ENCODE measurements around the gene SSH2. TPM values are rescaled to one million over a fixed set of nuclear protein-coding genes. Genes with fewer than 3 reads are reported as not detected.

The SSH2 gene
- total and polyA plus RNA-seq, 4 donors = 7.5 to 14.1 (median 11.2) TPM

GRCh38 chr17:29629839-29630238 is 300.2 kb downstream of the SSH2 start (continued):
- no peak for TF ChIP-seq CTCF (IDR thresholded peaks at IDR 0.05; ENCODE audit: low read depth, low read length, missing input control)
- TF ChIP-seq HNF4G (IDR thresholded peaks at IDR 0.05) = no peak
- TF ChIP-seq RXRA (IDR thresholded peaks at IDR 0.05) = no peak
- TF ChIP-seq NR2F2 (IDR thresholded peaks at IDR 0.05) = no peak

GRCh38 chr17:29628644-29629043 is 301.4 kb downstream of the SSH2 start:
- WGBS = 89% methylated on average over 2 of the region's 2 CpGs
- Histone ChIP-seq H3K4me3 (ENCODE audit: low read depth in 1 of 3, low read length in 3 of 3) (no peak overlapping the region), H3K27me3 (ENCODE audit: control insufficient read depth in 4 of 4, insufficient read depth in 4 of 4, low read length in 3 of 4) (no peaks in the 10 kb centered on the region), H3K27ac (ENCODE audit: low read depth in 1 of 2, low read length in 2 of 2) (no peak overlapping the region), H3K4me1 (ENCODE audit: control insufficient read depth in 4 of 4, insufficient read depth in 4 of 4, low read length in 3 of 4) (no peaks in the 10 kb centered on the region), H3K9ac (ENCODE audit: low read depth in 1 of 2, low read length in 2 of 2) (no peak overlapping the region), H3K9me3 (ENCODE audit: control insufficient read depth in 4 of 4, low read length in 3 of 4) (no peaks in the 10 kb centered on the region), H3K36me3 (ENCODE audit: control insufficient read depth in 4 of 4, insufficient read depth in 3 of 4, low read depth in 1 of 4, low read length in 3 of 4) (peaks cover 8 to 16% (median 12%) of the 10 kb centered on the region in 4 donors)
- DNase-seq (ENCODE audit: low spot score) = no peak
- TF ChIP-seq CTCF (IDR thresholded peaks at IDR 0.05; ENCODE audit: low read depth, low read length, missing input control) (no peak), GABPA (IDR thresholded peaks at IDR 0.05 in 1 of 2, conservative IDR thresholded peaks at IDR 0.05 in 1 of 2) (no peak), FOXA2 (IDR thresholded peaks at IDR 0.05) (no peak), ZBTB33 (IDR thresholded peaks at IDR 0.05) (no peak), FOXA1 (IDR thresholded peaks at IDR 0.05) (no peak), MAX (IDR thresholded peaks at IDR 0.05) (no peak), RXRA (IDR thresholded peaks at IDR 0.05) (no peak), YY1 (IDR thresholded peaks at IDR 0.05) (no peak), JUND (IDR thresholded peaks at IDR 0.05) (no peak), EGR1 (IDR thresholded peaks at IDR 0.05; ENCODE audit: low read depth in 2 of 2) (no peak)

- Histone ChIP-seq H3K27me3 (ENCODE audit: control insufficient read depth in 4 of 4, insufficient read depth in 4 of 4, low read length in 3 of 4) (no peaks in the 10 kb centered on the region), H3K9me3 (ENCODE audit: control insufficient read depth in 4 of 4, low read length in 3 of 4) (no peaks in the 10 kb centered on the region), H3K4me1 (ENCODE audit: control insufficient read depth in 4 of 4, insufficient read depth in 4 of 4, low read length in 3 of 4) (peaks cover 0 to 3% (median 2%) of the 10 kb centered on the region in 4 donors), H3K4me3 (ENCODE audit: low read depth in 1 of 3, low read length in 3 of 3) (no peak overlapping the region), H3K36me3 (ENCODE audit: control insufficient read depth in 4 of 4, insufficient read depth in 3 of 4, low read depth in 1 of 4, low read length in 3 of 4) (peaks cover 8 to 16% (median 12%) of the 10 kb centered on the region in 4 donors), H3K9ac (ENCODE audit: low read depth in 1 of 2, low read length in 2 of 2) (no peak overlapping the region), H3K27ac (ENCODE audit: low read depth in 1 of 2, low read length in 2 of 2) (no peak overlapping the region)
- no peak for TF ChIP-seq FOXA2 (IDR thresholded peaks at IDR 0.05)
- no peak for TF ChIP-seq NR2F2 (IDR thresholded peaks at IDR 0.05)
- no peak for TF ChIP-seq FOXA1 (IDR thresholded peaks at IDR 0.05)
- no peak for TF ChIP-seq RXRA (IDR thresholded peaks at IDR 0.05)
- TF ChIP-seq CTCF (IDR thresholded peaks at IDR 0.05; ENCODE audit: low read depth, low read length, missing input control) = no peak
- WGBS = 58% methylated on average over 1 of the region's 1 CpG
- DNase-seq (ENCODE audit: low spot score) = no peak
Measured at GRCh38 chr17:29627951-29628350, 302.1 kb downstream of the SSH2 start.
